Neuron (in vitro differentiated cells): ENCODE measurements around the gene ADAM8.
"Not testable (repeated sequence)": the region's sequence is repeated elsewhere in the genome, so short reads cannot be mapped to it uniquely, and the experiment has no call there.

Experiments used
- H2AFZ ChIP-seq: one replicate; pipeline ENCODE4 v1.6.1; 2013; ENCODE audit warnings: low read depth, mild to moderate bottlenecking, inconsistent platforms, low read length, moderate library complexity
- H3K27me3 ChIP-seq: one replicate; pipeline ENCODE4 v1.6.1; 2013; ENCODE audit warnings: low read length; ENCODE audit not compliant: insufficient read depth
- H3K36me3 ChIP-seq: one replicate; pipeline ENCODE4 v1.6.1; 2013; ENCODE audit warnings: low read length; ENCODE audit not compliant: insufficient read depth
- H3K4me1 ChIP-seq: one replicate; pipeline ENCODE4 v1.6.1; 2013; ENCODE audit warnings: low read length; ENCODE audit not compliant: insufficient read depth
- H3K4me3 ChIP-seq: 2 replicates; pipeline ENCODE4 v1.5.1; 2013; ENCODE audit warnings: mild to moderate bottlenecking, low read length, moderate library complexity
- H3K9me3 ChIP-seq: one replicate; pipeline ENCODE4 v1.6.1; 2013; ENCODE audit warnings: low read length

The ADAM8 gene

GRCh38 chr10:133276435-133277201 is at the start of gene ADAM8:
TSS of gene ADAM8 (minus strand) at chr10:133276868. CDS start at chr10:133276817, 51 bp downstream.
- H3K4me1 ChIP-seq, result peaks cover 13% of the 10 kb centered on the region

GRCh38 chr10:133326223-133326551 is 49.5 kb upstream of the ADAM8 start:
- Histone ChIP-seq H3K27me3 (peaks cover 40% of the 10 kb centered on the region), H2AFZ (peak overlapping the region; percentile 76), H3K4me3 (peak overlapping the region; percentile 50), H3K36me3 (no peaks in the 10 kb centered on the region), H3K9me3 (no peaks in the 10 kb centered on the region), H3K4me1 (peaks cover 19% of the 10 kb centered on the region)

More at GRCh38 chr10:133276435-133277201, at the start of gene ADAM8:
- Histone ChIP-seq H3K27me3 (no peaks in the 10 kb centered on the region), H3K36me3 (peaks cover 22% of the 10 kb centered on the region), H3K9me3 (no peaks in the 10 kb centered on the region), H3K4me3 (no peak within 1 kb of the TSS), H2AFZ (no peak within 1 kb of the TSS)

DNA sequence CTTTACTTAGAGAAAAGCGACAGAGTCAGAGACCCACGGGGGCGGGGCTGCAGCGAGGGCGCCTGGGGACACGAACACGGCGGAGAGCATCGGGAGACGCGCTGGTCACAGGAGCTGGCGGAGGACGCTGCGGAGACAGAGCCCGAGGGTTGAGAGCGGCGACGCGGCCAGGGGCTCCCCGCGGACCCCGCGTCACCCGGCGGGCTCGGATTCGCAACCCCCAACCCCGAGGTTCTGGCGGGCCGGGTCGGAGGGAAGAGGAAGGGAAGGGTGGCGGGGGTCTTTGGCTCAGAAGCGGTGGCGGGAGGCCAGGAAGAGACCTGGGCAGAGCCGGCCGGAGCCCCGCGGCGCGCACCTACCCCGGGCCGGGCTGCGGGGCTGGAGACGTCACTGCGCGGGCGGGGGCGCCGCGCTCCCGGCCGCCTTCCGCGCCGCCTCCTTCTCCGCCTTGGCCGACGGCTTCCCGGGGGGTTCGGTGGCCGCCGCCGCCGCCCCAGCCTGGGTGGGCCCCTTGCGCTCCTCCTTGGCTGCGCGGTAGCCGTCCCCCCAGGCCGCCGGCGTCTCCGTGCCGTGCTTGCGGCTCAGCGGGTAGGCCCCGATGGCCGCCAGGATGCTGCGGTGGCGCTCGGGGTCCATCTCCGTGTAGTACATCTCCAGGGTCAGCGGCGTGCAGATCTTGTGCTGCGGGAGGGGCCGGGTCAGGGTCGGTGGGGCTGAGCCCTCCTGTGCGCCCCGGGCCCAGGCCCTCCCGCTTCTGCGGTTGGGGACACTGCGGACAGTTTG is 49.0 kb upstream of the ADAM8 start:
- H3K4me3 ChIP-seq, result peak overlapping the region; percentile 50
- peak overlapping the region; percentile 76 for H2AFZ ChIP-seq
- H3K27me3 ChIP-seq, result peaks cover 36% of the 10 kb centered on the region
- peaks cover 19% of the 10 kb centered on the region for H3K4me1 ChIP-seq
- H3K36me3 ChIP-seq, result no peaks in the 10 kb centered on the region
- no peaks in the 10 kb centered on the region for H3K9me3 ChIP-seq

GRCh38 chr10:133324857-133325260 is 48.2 kb upstream of the ADAM8 start:
- Histone ChIP-seq H3K4me3 (peak overlapping the region; percentile 50), H2AFZ (peak overlapping the region; percentile 76), H3K36me3 (no peaks in the 10 kb centered on the region), H3K27me3 (peaks cover 36% of the 10 kb centered on the region), H3K9me3 (no peaks in the 10 kb centered on the region), H3K4me1 (peaks cover 19% of the 10 kb centered on the region)

- Histone ChIP-seq H3K27me3 (peaks cover 36% of the 10 kb centered on the region), H3K9me3 (no peaks in the 10 kb centered on the region), H2AFZ (no peak overlapping the region), H3K36me3 (no peaks in the 10 kb centered on the region), H3K4me1 (peaks cover 15% of the 10 kb centered on the region), H3K4me3 (peak overlapping the region; percentile 2)
Observed at GRCh38 chr10:133324198-133324792, 47.6 kb upstream of the ADAM8 start.

DNA sequence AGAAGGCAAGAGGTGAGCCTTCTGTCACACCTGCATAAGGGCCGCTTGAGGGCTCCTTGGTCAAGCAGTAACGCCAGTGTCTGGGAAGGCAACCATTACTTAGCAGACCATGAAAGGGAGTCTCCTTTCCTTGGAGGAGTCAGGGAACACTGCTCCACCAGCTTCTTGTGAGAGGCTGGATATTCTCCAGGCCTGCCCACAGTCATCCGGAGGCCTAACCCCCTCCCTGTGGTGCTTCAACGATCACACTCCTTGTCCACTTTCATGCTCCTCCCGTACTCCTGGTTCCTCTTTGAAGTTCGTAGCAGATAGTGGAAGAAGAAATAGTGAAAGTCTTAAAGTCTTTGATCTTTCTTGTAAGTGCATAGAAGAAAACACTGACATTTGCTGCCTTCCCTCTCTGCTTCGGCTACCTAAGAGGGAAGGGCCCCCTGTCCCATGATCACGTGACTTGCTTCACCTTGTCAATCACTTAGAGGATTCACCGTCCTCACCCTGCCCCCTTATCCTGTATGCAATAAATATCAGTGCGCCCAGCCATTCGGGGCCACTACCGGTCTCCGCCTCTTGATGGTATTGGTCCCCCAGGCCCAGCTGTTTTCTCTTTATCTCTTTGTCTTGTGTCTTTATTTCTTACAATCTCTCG is 45.5 kb upstream of the ADAM8 start:
- H3K36me3 ChIP-seq, H2AFZ ChIP-seq, H3K9me3 ChIP-seq, H3K4me3 ChIP-seq: not testable (repeated sequence)
- peaks cover 15% of the 10 kb centered on the region for H3K4me1 ChIP-seq
- peaks cover 16% of the 10 kb centered on the region for H3K27me3 ChIP-seq

DNA sequence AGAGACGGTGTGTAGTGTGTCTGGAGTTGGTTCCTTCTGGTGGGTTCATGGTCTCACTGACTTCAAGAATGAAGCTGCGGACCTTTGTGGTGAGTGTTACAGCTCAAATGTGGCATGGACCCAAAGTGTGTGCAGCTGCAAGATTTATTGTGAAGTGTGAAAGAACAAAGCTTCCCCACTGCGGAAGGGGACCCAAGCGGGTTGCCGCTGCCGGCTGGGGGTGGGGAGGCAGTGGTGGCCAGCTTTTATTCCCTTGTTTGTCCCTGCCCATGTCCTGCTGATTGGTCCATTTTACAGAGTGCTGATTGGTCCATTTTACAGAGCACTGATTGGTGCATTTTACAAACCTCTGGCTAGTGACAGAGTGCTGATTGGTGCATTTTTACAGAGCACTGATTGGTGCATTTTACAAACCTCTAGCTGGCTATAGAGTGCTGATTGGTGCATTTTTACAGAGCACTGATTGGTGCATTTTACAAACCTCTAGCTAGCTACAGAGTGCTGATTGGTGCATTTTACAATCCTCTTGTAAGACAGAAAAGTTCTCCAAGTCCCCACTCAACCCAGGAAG is 44.3 kb upstream of the ADAM8 start:
- H3K9me3 ChIP-seq, H3K4me3 ChIP-seq, H3K27me3 ChIP-seq, H2AFZ ChIP-seq, H3K4me1 ChIP-seq, H3K36me3 ChIP-seq: not testable (repeated sequence)

DNA sequence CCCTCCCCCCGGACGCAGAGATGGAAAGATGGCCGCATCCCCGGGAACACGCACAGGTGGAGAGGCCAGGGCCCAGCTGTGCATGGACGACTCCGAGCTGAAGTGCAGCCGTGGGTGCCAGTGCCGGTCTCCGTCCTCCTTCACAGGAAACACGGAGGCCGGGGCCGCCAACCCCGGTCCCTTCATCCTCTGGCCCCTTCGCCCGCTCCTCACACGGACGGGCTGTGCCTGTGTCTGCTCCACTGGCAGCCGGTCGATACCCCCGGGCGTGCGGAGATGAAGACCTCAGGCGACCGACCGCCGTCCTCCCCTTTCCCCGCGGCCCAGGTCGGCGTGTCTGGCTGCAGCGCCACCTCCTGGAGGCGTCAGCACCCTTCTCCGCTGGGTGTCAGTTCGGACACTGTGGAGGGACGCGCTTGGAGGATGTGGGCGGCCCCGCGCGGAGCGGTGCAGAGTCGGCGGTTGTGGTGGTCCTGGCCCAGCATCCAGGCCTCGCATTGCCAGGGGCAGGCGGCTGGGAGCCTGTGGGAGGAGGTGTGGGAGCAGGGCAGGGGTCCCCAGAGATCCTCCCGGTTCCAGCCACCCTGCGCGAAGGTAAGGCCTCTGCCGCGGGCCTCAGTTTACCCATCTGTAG is 41.9 kb upstream of the ADAM8 start:
- Histone ChIP-seq H3K4me1 (no peaks in the 10 kb centered on the region), H2AFZ (no peak overlapping the region), H3K9me3 (no peaks in the 10 kb centered on the region), H3K27me3 (no peaks in the 10 kb centered on the region), H3K4me3 (peak overlapping the region; percentile 52), H3K36me3 (no peaks in the 10 kb centered on the region)

DNA sequence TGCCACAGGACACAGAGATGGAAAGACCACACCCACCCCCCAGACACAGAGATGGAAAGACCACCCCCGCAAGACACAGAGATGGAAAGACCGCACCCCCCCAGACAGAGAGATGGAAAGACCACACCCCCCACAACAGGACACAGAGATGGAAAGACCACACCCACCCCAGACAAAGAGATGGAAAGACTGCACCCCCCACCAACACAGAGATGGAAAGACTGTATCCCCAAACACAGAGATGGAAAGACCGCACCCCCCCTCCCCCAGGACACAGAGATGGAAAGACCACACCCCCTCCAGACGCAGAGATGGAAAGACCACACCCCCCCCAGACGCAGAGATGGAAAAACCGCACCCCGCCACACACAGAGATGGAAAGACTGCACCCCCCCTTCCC is 40.1 kb upstream of the ADAM8 start:
- peaks cover 5% of the 10 kb centered on the region for H3K36me3 ChIP-seq
- no peak overlapping the region for H3K4me3 ChIP-seq
- H2AFZ ChIP-seq, result no peak overlapping the region
- no peaks in the 10 kb centered on the region for H3K9me3 ChIP-seq
- no peaks in the 10 kb centered on the region for H3K4me1 ChIP-seq
- H3K27me3 ChIP-seq, result no peaks in the 10 kb centered on the region

DNA sequence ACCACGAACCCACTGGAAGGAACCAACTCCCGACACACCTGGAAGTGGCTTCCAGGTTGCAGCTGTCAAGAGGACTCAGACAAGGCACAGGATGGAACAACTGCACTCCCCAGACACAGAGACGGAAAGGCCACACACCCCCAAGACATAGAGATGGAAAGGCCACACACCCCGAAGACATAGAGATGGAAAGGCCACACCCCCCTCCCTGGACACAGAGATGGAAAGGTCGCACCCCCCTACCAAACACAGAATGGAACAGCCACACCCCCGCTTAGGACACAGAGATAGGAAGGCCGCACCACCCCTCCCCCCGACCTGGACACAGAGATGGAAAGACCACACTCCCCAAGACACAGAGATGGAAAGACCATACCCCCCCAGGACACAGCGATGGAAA is 39.6 kb upstream of the ADAM8 start:
- Histone ChIP-seq H2AFZ (no peak overlapping the region), H3K36me3 (peaks cover 10% of the 10 kb centered on the region), H3K4me3 (no peak overlapping the region), H3K4me1 (no peaks in the 10 kb centered on the region), H3K27me3 (no peaks in the 10 kb centered on the region), H3K9me3 (no peaks in the 10 kb centered on the region)

DNA sequence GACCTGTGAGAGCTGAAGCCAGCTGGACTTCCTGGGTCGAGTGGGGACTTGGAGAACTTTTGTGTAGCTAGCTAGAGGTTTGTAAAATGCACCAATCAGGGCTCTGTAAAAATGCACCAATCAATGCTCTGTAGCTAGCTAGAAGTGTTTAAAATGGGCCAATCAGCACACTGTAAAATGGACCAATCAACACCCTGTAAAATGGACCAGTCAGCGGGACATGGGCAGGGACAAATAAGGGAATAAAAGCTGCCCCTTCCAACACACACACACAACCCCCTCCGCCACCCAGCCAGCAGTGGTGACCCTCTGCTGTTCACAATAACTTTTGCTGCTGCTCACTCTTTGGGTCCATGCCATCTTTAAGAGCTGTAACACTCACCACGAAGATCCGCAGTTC is 39.2 kb upstream of the ADAM8 start:
- peaks cover 10% of the 10 kb centered on the region for H3K36me3 ChIP-seq
- no peaks in the 10 kb centered on the region for H3K4me1 ChIP-seq
- H2AFZ ChIP-seq, result no peak overlapping the region
- H3K27me3 ChIP-seq, result no peaks in the 10 kb centered on the region
- H3K4me3 ChIP-seq, result no peak overlapping the region
- no peaks in the 10 kb centered on the region for H3K9me3 ChIP-seq

DNA sequence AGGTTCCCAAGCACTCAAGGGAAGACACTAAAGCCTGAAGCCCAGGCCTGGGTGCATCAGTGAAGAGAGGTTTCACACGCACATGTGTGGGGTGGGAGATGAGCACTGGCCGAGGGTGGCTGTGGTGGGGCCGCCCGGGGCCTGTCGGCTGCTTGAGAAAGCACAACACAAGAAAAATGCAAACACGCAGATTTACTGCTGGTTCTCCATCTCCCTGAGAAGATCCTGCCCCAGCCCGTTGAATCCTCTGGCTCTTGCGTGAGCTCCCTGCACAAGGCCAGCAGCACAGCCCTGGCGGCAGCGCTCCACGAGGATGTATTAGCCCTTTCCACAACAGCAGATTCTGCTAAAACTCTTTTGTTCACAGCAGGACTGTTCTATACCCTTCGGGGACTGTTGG is 38.2 kb upstream of the ADAM8 start:
- H3K36me3 ChIP-seq, result peaks cover 18% of the 10 kb centered on the region
- H3K4me1 ChIP-seq, result no peaks in the 10 kb centered on the region
- no peak overlapping the region for H2AFZ ChIP-seq
- H3K27me3 ChIP-seq, result no peaks in the 10 kb centered on the region
- no peak overlapping the region for H3K4me3 ChIP-seq
- no peaks in the 10 kb centered on the region for H3K9me3 ChIP-seq
